Stimulated activated CD4-positive, alpha-beta T cell treated with anti-CD3 and anti-CD28 coated beads, Interleukin-12 subunit alpha, Interleukin-12 subunit beta, amount 100 ng/mL, for 48 hours (primary cell): Measurements from ENCODE around the gene MORC3.

Experiments
- DNase-seq, 3 donors: peaks; one replicate each; pipeline ENCODE4 v3.0.0-alpha.2; 2020; ENCODE audit warnings: low read depth in 2 of 3, low spot score in 1 of 3

MORC3 gene

GRCh38 chr21:36420571-36421339 is 100.8 kb downstream of the MORC3 start:
- DNase-seq: no peak

- DNase-seq: peak in 2 of 3 donors; percentile 35 to 40
Observed at GRCh38 chr21:36422279-36423098, 102.5 kb downstream of the MORC3 start.

GRCh38 chr21:36423771-36424433 is 103.9 kb downstream of the MORC3 start:
- DNase-seq: no peak

GRCh38 chr21:36424592-36424991 is 104.6 kb downstream of the MORC3 start:
- no peak for DNase-seq

GRCh38 chr21:36425286-36425685 is 105.3 kb downstream of the MORC3 start:
- no peak for DNase-seq
